Daoy (cell line): Measurements from ENCODE around the gene PDS5A. TPM values are rescaled to one million over a fixed set of nuclear protein-coding genes. Genes with fewer than 3 reads are reported as not detected.
"Not testable (repeated sequence)": the region's sequence is repeated elsewhere in the genome, so short reads cannot be mapped to it uniquely, and the experiment has no call there.

Experiments
- DNase-seq: peaks from one replicate; pipeline ENCODE4 v3.0.0-alpha.2; 2015; ENCODE audit warnings: low read depth
- total RNA-seq: library from RNA; depleted of rRNA; stranded (reverse); fragments of >200 nt; shearing (Covaris generic); gene quantifications from 2 replicates; pipeline ENCODE4 v1.2.3, GENCODE V29; 2014

The PDS5A gene
- total RNA-seq, 1 experiment from 2014 or later = 45.4 TPM

GRCh38 chr4:39899291-39899690, 78.4 kb downstream of the PDS5A start:
- DNase-seq = no peak

- DNase-seq = no peak
Measured at GRCh38 chr4:39898015-39898414, 79.7 kb downstream of the PDS5A start.

- DNase-seq = no peak
Measured at GRCh38 chr4:39893693-39894072, 84.0 kb downstream of the PDS5A start.

- no peak for DNase-seq
Measured at GRCh38 chr4:39892988-39893692, 84.6 kb downstream of the PDS5A start.

- DNase-seq = no peak
Measured at GRCh38 chr4:39889226-39889625, 88.5 kb downstream of the PDS5A start.

GRCh38 chr4:39888541-39888940, 89.2 kb downstream of the PDS5A start:
- no peak for DNase-seq

GRCh38 chr4:39883646-39884045, 94.1 kb downstream of the PDS5A start:
- DNase-seq = peak; percentile 48

- no peak for DNase-seq
Measured at GRCh38 chr4:39881789-39882188, 95.9 kb downstream of the PDS5A start.

GRCh38 chr4:39877971-39878370, 99.7 kb downstream of the PDS5A start:
- no peak for DNase-seq

GRCh38 chr4:39873823-39874222, 103.9 kb downstream of the PDS5A start:
- DNase-seq = no peak

GRCh38 chr4:39865280-39865679, 112.4 kb downstream of the PDS5A start:
- no peak for DNase-seq

GRCh38 chr4:39864391-39864790, 113.3 kb downstream of the PDS5A start:
- DNase-seq = no peak

- DNase-seq = no peak
Measured at GRCh38 chr4:39860804-39861203, 116.9 kb downstream of the PDS5A start.

GRCh38 chr4:39855909-39856512, 121.7 kb downstream of the PDS5A start:
- peak; percentile 3 for DNase-seq

- DNase-seq = no peak
Measured at GRCh38 chr4:39852636-39853035, 125.1 kb downstream of the PDS5A start.

GRCh38 chr4:39850727-39851126, 127.0 kb downstream of the PDS5A start:
- no peak for DNase-seq

GRCh38 chr4:39846705-39847104, 131.0 kb downstream of the PDS5A start:
- DNase-seq = no peak

- peak; percentile 45 for DNase-seq
Measured at GRCh38 chr4:39846120-39846519, 131.6 kb downstream of the PDS5A start.

- DNase-seq = no peak
Measured at GRCh38 chr4:39841894-39842293, 135.8 kb downstream of the PDS5A start.

- DNase-seq = not testable (repeated sequence)
Measured at GRCh38 chr4:39840516-39840915, 137.2 kb downstream of the PDS5A start.

- DNase-seq = no peak
Measured at GRCh38 chr4:39840027-39840426, 137.7 kb downstream of the PDS5A start.

- DNase-seq = not testable (repeated sequence)
Measured at GRCh38 chr4:39838431-39838830, 139.3 kb downstream of the PDS5A start.

GRCh38 chr4:39834269-39834668, 143.4 kb downstream of the PDS5A start:
- no peak for DNase-seq
